Activated CD8-positive, alpha-beta memory T cell treated with anti-CD3 and anti-CD28 coated beads, Interleukin-2, amount 50 U/mL, for 24 hours (primary cell): Measurements from ENCODE around the gene OPALIN.

Experiments used
- DNase-seq: peaks from one replicate; pipeline ENCODE4 v3.0.0-alpha.2; 2020; ENCODE audit errors: extremely low read depth

The OPALIN gene, protein sequence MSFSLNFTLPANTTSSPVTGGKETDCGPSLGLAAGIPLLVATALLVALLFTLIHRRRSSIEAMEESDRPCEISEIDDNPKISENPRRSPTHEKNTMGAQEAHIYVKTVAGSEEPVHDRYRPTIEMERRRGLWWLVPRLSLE

GRCh38 chr10:96358851-96359540 is at the start of gene OPALIN:
Gene OPALIN (minus strand): TSS chr10:96359002. CDS start chr10:96358896, 106 bp downstream.
- no peak for DNase-seq

GRCh38 chr10:96408201-96408600 is 49.4 kb upstream of the OPALIN start:
- DNase-seq: no peak

DNA sequence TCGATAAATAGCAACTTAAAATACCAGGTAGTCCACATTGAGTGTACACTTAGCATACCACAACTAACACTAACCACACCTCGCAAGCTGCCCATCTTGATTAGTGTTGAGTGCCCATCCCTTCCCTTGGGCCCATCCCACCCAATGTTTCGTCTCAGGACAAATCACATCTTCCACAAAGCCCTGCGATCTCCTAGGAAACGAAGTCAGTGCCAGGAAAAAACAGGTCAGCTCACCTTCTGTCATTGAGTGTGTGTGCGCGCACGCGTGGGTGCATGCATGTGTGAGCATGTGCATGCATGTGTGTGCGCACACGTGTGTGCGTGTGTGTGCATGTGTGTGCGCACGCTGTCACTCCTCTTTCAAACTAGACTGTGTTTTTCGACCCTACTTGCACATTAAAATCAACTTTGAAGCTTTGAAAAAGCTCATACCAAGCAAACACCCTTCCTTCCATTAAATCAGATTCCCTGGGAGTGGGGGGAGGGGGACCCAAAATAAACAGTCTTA is 48.8 kb upstream of the OPALIN start:
- no peak for DNase-seq

DNA sequence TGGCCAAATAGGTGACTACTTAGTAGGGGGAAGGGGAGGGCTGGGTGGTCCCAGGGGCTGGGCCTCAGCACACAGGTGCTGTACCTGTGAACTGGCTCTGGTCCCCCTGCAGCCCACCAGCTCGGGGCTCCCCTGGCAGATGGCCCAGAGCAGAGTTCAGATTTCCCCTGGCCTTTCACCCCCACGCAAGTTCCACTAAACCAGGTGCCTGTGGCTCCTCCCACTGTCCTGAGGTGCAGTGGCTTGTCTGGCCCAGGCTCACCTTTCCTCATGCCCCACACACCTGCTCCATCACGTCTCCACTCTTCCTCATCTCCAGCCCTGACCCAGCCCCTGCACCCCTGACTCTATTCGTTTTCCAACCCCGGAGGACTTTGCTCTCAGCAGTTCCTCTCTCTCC is 47.3 kb upstream of the OPALIN start:
- DNase-seq: no peak

GRCh38 chr10:96402417-96403305 is 43.9 kb upstream of the OPALIN start:
- no peak for DNase-seq

GRCh38 chr10:96401036-96401435 is 42.2 kb upstream of the OPALIN start:
- no peak for DNase-seq

GRCh38 chr10:96400465-96400864 is 41.7 kb upstream of the OPALIN start:
- DNase-seq: no peak

- DNase-seq: no peak
Measured at GRCh38 chr10:96397902-96398301, 39.1 kb upstream of the OPALIN start.

DNA sequence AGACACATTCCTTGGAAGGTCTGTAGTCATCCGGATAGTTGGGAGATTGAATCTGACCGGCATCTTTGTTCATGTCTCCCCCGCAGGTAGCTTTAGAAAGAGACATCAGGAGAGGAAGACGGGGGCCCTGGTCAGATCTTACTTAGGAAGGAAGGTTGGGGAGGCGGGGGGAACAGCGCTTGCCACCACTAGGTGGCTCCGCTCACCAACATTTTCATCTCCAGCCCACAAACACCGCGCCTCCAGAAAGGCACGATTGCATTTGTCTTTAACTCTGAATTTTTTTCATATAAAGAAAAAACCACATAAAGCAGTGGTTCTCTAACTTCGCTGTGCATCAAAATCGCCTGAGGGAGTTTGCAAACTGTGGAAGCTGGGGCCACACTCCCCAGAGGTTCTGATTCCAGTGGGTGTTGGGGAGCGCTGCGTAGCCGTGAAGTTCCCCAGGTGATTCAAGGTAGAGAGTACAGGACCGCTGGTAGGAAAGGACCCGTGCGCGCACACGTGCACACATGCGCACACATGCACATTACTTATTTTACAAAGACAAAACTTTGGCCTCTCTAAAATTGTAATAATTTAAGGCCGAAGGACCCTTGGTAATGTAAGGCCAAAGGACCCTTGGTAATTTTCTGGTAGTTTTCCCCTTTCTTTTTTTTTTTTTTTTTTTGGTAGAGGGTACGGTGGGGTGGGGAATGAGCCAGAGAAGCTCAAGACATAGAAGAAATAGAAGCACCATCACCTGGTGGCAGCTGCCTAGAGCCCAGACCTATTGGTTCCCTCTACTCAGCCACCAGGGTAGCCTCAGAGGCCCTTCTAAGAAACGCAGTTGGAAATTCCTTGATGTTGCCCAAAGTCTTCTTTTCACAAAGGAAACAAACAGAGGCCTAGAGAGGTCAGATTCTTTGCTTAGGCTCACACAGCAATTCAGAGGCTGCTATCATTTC is 37.4 kb upstream of the OPALIN start:
- peak; percentile 8 for DNase-seq

GRCh38 chr10:96390460-96390864 is 31.7 kb upstream of the OPALIN start:
- no peak for DNase-seq

DNA sequence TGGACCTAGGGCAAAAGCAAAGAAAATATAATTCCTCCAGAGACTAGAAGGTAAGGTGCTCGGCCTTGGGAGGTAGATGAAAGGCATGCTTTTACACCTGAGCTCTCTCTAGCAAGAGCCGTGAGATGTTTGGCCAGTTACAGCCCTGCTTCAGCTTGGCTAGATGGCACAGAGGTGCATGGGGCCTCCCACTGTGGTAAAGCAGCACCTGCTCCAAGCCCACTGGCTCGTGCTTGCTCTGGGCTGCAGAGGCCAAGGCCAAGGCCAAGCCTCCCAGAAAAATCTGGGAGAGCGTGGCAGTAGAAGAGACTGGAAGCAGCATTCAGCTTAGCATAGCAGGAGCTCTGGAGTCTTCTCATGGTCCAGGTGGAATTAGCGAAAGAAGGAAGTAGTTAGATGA is 31.0 kb upstream of the OPALIN start:
- DNase-seq: no peak

- DNase-seq: no peak
Measured at GRCh38 chr10:96387601-96388000, 28.8 kb upstream of the OPALIN start.

GRCh38 chr10:96387161-96387560 is 28.4 kb upstream of the OPALIN start:
- no peak for DNase-seq

- DNase-seq: no peak
Measured at GRCh38 chr10:96384506-96384905, 25.7 kb upstream of the OPALIN start.

GRCh38 chr10:96380821-96381220 is 22.0 kb upstream of the OPALIN start:
- no peak for DNase-seq

GRCh38 chr10:96379758-96380157 is 21.0 kb upstream of the OPALIN start:
- no peak for DNase-seq

DNA sequence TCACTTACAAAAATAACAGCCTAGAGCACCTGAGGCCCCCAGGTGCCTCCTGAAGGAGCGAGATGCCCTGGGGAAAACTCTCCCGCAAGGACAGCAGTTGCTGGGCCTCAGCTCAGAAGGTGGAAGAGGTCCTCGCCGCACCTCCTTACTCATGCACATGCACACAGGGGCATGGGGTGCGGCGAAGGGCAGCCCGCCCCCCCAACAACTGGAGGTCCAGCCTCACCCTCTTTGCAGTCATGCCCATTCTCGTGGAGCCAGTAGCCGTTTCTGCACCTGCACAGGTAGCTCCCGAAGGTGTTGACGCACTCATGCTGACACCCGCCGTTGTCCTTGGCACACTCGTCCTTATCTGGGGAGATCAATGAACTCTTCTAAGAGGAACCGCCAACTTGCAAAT is 19.9 kb upstream of the OPALIN start:
- DNase-seq: no peak

DNA sequence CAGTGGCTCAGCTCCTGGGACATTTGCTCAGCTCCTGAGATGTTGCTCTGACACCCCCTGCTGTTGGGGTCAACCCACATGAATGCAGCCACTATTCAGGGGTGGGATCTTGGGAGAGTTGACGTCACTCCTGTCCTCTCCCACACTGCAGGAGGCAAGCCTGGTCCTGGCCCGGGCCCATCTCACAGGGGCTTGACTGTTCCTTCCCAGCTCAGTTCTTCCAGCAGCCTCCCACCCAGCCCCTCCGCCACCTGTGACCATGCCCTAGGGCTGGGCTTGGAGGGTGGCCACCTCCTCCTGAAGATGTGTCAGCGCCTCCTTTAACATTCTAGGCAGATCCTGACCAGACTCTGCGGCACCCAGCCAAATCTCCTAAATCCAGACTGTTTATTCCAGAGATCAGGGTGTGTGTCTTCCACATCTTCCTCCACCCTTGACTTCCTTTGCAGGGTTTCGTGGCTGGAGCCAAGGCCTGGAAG is 19.1 kb upstream of the OPALIN start:
- DNase-seq: no peak

DNA sequence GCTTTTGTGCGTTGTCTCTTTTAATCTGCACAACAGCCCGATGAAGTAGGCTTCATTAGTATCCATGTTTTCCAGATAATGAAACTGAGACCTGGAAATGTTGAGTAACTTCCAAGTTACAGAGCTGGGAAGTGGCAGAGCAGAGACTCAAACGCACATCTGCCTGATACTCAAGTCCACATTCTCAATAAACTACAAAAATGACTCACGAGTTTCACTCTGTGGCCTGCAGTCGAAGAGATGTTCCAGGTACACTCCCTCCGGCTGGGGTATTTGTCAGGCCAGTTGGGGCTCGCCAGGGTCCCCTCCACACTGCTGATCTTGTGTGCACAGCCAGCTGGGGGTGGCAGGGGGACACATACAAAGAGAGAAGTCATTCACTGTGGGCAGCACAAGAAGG is 17.7 kb upstream of the OPALIN start:
- no peak for DNase-seq

DNA sequence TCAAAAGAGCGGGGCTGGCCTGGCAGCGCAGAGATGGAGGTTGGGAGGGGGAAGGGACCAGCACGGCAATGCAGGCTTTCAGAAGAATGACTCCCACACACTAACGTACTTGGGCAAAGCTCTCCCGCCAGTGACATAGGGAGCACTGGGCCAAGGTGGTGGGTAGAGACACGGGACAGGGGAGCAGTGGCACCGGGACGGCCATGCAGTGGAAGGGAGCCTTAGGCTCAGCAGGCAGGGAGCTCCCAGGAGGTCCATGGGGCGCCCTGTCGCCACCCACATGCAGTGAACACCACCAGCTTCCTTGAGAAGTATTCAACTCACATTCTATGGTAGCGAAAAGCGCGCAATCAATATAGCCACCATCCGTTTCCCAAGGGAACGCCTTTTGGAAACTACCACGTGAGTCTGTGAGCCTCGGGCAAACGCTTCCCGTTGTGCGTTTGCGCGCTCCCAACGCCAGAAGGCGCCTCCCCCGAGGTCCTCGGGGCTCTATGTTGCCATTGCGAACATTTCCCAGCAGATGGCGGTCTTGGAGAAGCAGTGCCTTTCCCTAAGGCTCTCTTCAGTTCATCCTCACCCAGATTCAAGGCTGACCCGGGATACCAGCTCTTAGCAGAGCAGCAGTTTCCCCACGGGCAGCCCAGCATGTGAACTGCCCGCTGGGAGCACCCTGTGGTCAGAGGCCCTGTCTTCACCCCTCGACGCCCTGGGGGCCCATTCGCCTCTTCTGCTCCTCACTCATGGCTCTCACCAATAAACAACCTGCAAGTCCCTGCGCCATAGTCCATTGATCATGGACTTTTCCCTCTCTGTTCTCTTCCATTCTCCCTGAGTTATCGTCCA is 16.4 kb upstream of the OPALIN start:
- peak; percentile 53 for DNase-seq

DNA sequence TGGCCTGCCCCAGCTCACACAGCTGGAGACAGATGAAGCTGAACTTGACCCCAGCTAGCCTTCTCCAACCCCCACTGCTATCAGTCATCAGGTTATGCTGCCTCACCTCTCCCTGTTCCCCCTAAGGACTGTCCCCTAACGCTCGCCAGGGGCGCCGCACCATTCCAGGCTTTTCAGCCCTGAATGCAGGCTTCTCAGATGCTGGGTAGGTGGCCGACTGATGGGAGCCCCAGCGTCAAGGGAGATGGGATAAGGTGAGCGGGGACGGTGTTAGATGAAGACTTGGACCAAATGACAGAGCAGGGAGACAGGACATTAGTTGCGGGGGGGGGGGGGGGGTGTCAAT is 15.8 kb upstream of the OPALIN start:
- no peak for DNase-seq
